CD14-positive monocyte (primary cell): ENCODE measurements around the gene DCLK1. TPM values are rescaled to one million over a fixed set of nuclear protein-coding genes. Genes with fewer than 3 reads are reported as not detected.

Experiments used
- DNase-seq, 3 donors: peaks; one replicate each; pipeline ENCODE4 v3.0.0-alpha.2; 2011 to 2022
- H2AFZ ChIP-seq: 2 replicates; pipeline ENCODE4 v1.6.0; 2012; ENCODE audit warnings: mild to moderate bottlenecking, low read depth, low read length, inconsistent platforms; ENCODE audit not compliant: insufficient read depth, poor library complexity, severe bottlenecking
- H3K27ac ChIP-seq, 2 donors: 1 replicate in 1 of 2; 2 replicates in 1 of 2; pipeline ENCODE4 v1.5.1; 2012 to 2013; ENCODE audit warnings: low read length in 2 of 2, control low read depth in 1 of 2, inconsistent platforms in 1 of 2, low read depth in 1 of 2, mild to moderate bottlenecking in 1 of 2
- H3K27me3 ChIP-seq, 2 donors: one replicate each; pipeline versions ENCODE4 v1.6.0 to v1.6.1; 2011 to 2013; ENCODE audit warnings: low read length in 2 of 2; ENCODE audit not compliant: control insufficient read depth in 2 of 2, insufficient read depth in 2 of 2
- H3K36me3 ChIP-seq, 2 donors: replicated peaks in 1 of 2; 1 replicate in 1 of 2; 2 replicates in 1 of 2; pipeline versions ENCODE4 v1.5.1 to v1.6.1; 2012 to 2013; ENCODE audit warnings: low read length in 2 of 2, control low read depth in 1 of 2, inconsistent platforms in 1 of 2, mild to moderate bottlenecking in 1 of 2; ENCODE audit not compliant: insufficient read depth in 2 of 2, control insufficient read depth in 1 of 2
- H3K4me1 ChIP-seq, 2 donors: 1 replicate in 1 of 2; 2 replicates in 1 of 2; pipeline versions ENCODE4 v1.5.1 to v1.6.1; 2012 to 2013; ENCODE audit warnings: low read length in 2 of 2, control low read depth in 1 of 2, inconsistent platforms in 1 of 2, mild to moderate bottlenecking in 1 of 2, moderate library complexity in 1 of 2; ENCODE audit not compliant: insufficient read depth in 2 of 2, control insufficient read depth in 1 of 2
- H3K4me2 ChIP-seq: replicated peaks from 2 replicates; pipeline ENCODE3; 2012; ENCODE audit warnings: low read length, moderate library complexity, mild to moderate bottlenecking; ENCODE audit not compliant: poor library complexity, severe bottlenecking; ENCODE audit errors: extremely low read depth
- H3K4me3 ChIP-seq, 3 experiments: fragments of 200-600 bp in 1 of 3; sonication (generic) in 1 of 3; replicated peaks in 1 of 3; 1 replicate in 2 of 3; 2 replicates in 1 of 3; pipeline ENCODE4 v1.5.1; 2011 to 2013; ENCODE audit warnings: low read length in 3 of 3, mild to moderate bottlenecking in 3 of 3, control low read depth in 2 of 3, low read depth in 2 of 3, inconsistent platforms in 1 of 3, moderate library complexity in 1 of 3
- H3K79me2 ChIP-seq: 2 replicates; pipeline ENCODE4 v1.6.0; 2012; ENCODE audit warnings: mild to moderate bottlenecking, control low read depth, inconsistent platforms, low read length, moderate library complexity; ENCODE audit not compliant: insufficient read depth
- H3K9ac ChIP-seq: 2 replicates; pipeline ENCODE4 v1.6.0; 2017; ENCODE audit warnings: low read length, mild to moderate bottlenecking; ENCODE audit not compliant: insufficient read depth, poor library complexity, severe bottlenecking
- H3K9me3 ChIP-seq, 2 donors: replicated peaks in 1 of 2; 1 replicate in 1 of 2; 2 replicates in 1 of 2; pipeline versions ENCODE4 v1.5.1 to v1.6.1; 2012 to 2013; ENCODE audit warnings: low read length in 2 of 2, control low read depth in 1 of 2; ENCODE audit not compliant: control insufficient read depth in 1 of 2, insufficient read depth in 1 of 2
- H4K20me1 ChIP-seq: 2 replicates; pipeline ENCODE4 v1.6.0; 2012; ENCODE audit warnings: mild to moderate bottlenecking, low read length, control low read depth, moderate library complexity; ENCODE audit not compliant: insufficient read depth
- H3K27ac Mint-ChIP-seq, 7 donors: one replicate each; pipeline ENCODE4 v1.8.0; 2020; ENCODE audit warnings: mild to moderate bottlenecking in 7 of 7, mixed read lengths in 7 of 7, moderate library complexity in 6 of 7, inconsistent platforms in 2 of 7
- H3K27me3 Mint-ChIP-seq, 3 donors: one replicate each; pipeline ENCODE4 v1.8.0; 2021 to 2022; ENCODE audit warnings: low read depth in 3 of 3, mild to moderate bottlenecking in 3 of 3, mixed read lengths in 3 of 3, moderate library complexity in 3 of 3, inconsistent platforms in 1 of 3
- H3K36me3 Mint-ChIP-seq, 2 donors: one replicate each; pipeline ENCODE4 v1.8.0; 2020; ENCODE audit warnings: mixed read lengths in 2 of 2, inconsistent platforms in 1 of 2, mild to moderate bottlenecking in 1 of 2
- H3K4me1 Mint-ChIP-seq: one replicate; pipeline ENCODE4 v1.8.0; 2020; ENCODE audit warnings: mild to moderate bottlenecking, mixed read lengths
- H3K4me3 Mint-ChIP-seq, 2 donors: one replicate each; pipeline ENCODE4 v1.8.0; 2020; ENCODE audit warnings: mild to moderate bottlenecking in 2 of 2, mixed read lengths in 2 of 2, moderate library complexity in 1 of 2
- H3K9me3 Mint-ChIP-seq, 7 donors: one replicate each; pipeline ENCODE4 v1.8.0; 2020 to 2022; ENCODE audit warnings: mixed read lengths in 7 of 7, mild to moderate bottlenecking in 6 of 7, moderate library complexity in 6 of 7, inconsistent platforms in 2 of 7
- WGBS: methylation state at CpG from one replicate; pipeline ENCODE4 v1.1.5; 2013; ENCODE audit warnings: missing lambda C conversion rate; ENCODE audit not compliant: insufficient coverage; 5-methylcytosine and 5-hydroxymethylcytosine counted together
- intact Hi-C, 2 donors: fragments of 100-400 bp; cut with micrococcal nuclease; formaldehyde crosslinking; loops; one replicate each; pipeline versions ENCODE4 v1.15.0 to v1.15.1; 2023
- polyA plus RNA-seq, 3 donors: library from polyadenylated mRNA; depleted of rRNA in 1 of 3; unstranded in 2 of 3; stranded (reverse) in 1 of 3; fragments of 300-500 nt in 2 of 3; fragments of >200 nt in 1 of 3; fragmentation: Illumina TruSeq in 2 of 3; gene quantifications; 1 replicate in 2 of 3; 2 replicates in 1 of 3; pipeline ENCODE4 v1.2.3, GENCODE V29; 2012 to 2021
- TF ChIP-seq, protein P1 (sequence below): fragments of 200-600 bp; IDR thresholded peaks from one replicate; pipeline ENCODE4 v1.8.0; 2022; ENCODE audit warnings: antibody characterized with exemption, mild to moderate bottlenecking

DCLK1 gene
- polyA plus RNA-seq, 3 donors: not detected

GRCh38 chr13:35843272-35843671 is 287.9 kb downstream of the DCLK1 start:
- Histone ChIP-seq H3K4me3 (no peak overlapping the region), H2AFZ (no peak overlapping the region)
- peaks cover 0 to 5% (median 0%) of the 10 kb centered on the region in 7 donors for H3K9me3 Mint-ChIP-seq

GRCh38 chr13:35841060-35841521 is 290.1 kb downstream of the DCLK1 start:
- H3K27ac ChIP-seq: no peak overlapping the region
- WGBS: 100% methylated on average over 3 of the region's 4 CpGs
- intact Hi-C loops: no loop called here
- no peaks in the 10 kb centered on the region for H3K36me3 Mint-ChIP-seq
- no peak overlapping the region for H3K4me3 Mint-ChIP-seq
- TF ChIP-seq, protein P1, sequence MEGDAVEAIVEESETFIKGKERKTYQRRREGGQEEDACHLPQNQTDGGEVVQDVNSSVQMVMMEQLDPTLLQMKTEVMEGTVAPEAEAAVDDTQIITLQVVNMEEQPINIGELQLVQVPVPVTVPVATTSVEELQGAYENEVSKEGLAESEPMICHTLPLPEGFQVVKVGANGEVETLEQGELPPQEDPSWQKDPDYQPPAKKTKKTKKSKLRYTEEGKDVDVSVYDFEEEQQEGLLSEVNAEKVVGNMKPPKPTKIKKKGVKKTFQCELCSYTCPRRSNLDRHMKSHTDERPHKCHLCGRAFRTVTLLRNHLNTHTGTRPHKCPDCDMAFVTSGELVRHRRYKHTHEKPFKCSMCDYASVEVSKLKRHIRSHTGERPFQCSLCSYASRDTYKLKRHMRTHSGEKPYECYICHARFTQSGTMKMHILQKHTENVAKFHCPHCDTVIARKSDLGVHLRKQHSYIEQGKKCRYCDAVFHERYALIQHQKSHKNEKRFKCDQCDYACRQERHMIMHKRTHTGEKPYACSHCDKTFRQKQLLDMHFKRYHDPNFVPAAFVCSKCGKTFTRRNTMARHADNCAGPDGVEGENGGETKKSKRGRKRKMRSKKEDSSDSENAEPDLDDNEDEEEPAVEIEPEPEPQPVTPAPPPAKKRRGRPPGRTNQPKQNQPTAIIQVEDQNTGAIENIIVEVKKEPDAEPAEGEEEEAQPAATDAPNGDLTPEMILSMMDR: no peak
- H3K4me2 ChIP-seq: no peak overlapping the region
- H3K9me3 ChIP-seq: peaks cover 3 to 4% of the 10 kb centered on the region in 2 donors
- no peaks in the 10 kb centered on the region for H3K27me3 Mint-ChIP-seq
- no peaks in the 10 kb centered on the region for H3K36me3 ChIP-seq
- peaks cover 0 to 5% (median 0%) of the 10 kb centered on the region in 7 donors for H3K9me3 Mint-ChIP-seq
- H3K9ac ChIP-seq: no peak overlapping the region
- H4K20me1 ChIP-seq: no peaks in the 10 kb centered on the region
- no peak for DNase-seq
- no peaks in the 10 kb centered on the region for H3K4me1 ChIP-seq
- H3K27me3 ChIP-seq: no peaks in the 10 kb centered on the region
- H2AFZ ChIP-seq: no peak overlapping the region
- no peak overlapping the region for H3K27ac Mint-ChIP-seq
- H3K79me2 ChIP-seq: no peaks in the 10 kb centered on the region
- no peaks in the 10 kb centered on the region for H3K4me1 Mint-ChIP-seq
- no peak overlapping the region for H3K4me3 ChIP-seq

More at GRCh38 chr13:35843272-35843671, 287.9 kb downstream of the DCLK1 start:
- H3K4me3 Mint-ChIP-seq: no peak overlapping the region
- H3K9ac ChIP-seq: no peak overlapping the region
- no peaks in the 10 kb centered on the region for H3K79me2 ChIP-seq
- no peaks in the 10 kb centered on the region for H3K4me1 ChIP-seq
- DNase-seq: no peak
- no peaks in the 10 kb centered on the region for H3K36me3 ChIP-seq
- no peak overlapping the region for H3K4me2 ChIP-seq
- TF ChIP-seq, protein P1: no peak
- H3K27me3 ChIP-seq: no peaks in the 10 kb centered on the region
- H4K20me1 ChIP-seq: no peaks in the 10 kb centered on the region
- no peaks in the 10 kb centered on the region for H3K4me1 Mint-ChIP-seq
- H3K9me3 ChIP-seq: peaks cover 3 to 4% of the 10 kb centered on the region in 2 donors
- no peaks in the 10 kb centered on the region for H3K27me3 Mint-ChIP-seq
- intact Hi-C loops: no loop called here
- no peak overlapping the region for H3K27ac Mint-ChIP-seq
- H3K27ac ChIP-seq: no peak overlapping the region
- no peaks in the 10 kb centered on the region for H3K36me3 Mint-ChIP-seq
